ENCODE data around the gene RAP1GDS1. TPM values are rescaled to one million over a fixed set of nuclear protein-coding genes. Genes with fewer than 3 reads are reported as not detected.
"Not testable (repeated sequence)": the region's sequence is repeated elsewhere in the genome, so short reads cannot be mapped to it uniquely, and the experiment has no call there.

Gene RAP1GDS1
- polyA plus RNA-seq, 6 donors from 2014 or later = 29.0 to 52.2 (median 36.4) TPM

DNA sequence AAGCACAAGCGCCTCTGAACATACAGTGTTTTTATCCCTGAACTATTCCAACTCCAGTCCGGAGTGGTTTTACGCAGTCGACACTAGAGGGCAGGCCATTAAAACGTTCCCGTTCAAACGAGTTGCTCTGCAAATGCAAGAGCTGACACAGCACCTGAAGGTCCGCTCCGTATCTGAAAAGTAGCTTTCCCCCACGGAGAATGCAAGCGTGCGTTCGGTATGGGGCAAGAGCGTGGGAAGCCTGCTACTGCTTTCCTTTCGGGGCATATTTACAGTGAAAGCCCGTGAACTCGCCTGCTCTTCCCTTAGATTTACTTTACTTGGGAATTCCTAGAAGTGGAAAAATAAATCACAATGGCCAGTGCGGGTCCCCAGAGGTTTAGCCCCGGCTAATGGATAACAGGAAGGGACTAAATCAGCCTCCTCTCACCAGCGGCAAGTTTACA, 206.5 kb downstream of the RAP1GDS1 start:
- H3K36me3 Mint-ChIP-seq = peaks cover 0 to 9% of the 10 kb centered on the region in 2 donors
- peak; percentile 88 to 93 for ATAC-seq (ENCODE audit: low read depth in 2 of 2)
- H3K9me3 Mint-ChIP-seq = no peaks in the 10 kb centered on the region
- H3K4me3 Mint-ChIP-seq = peak overlapping the region; percentile 23 to 91 (median 83)
- H3K27me3 Mint-ChIP-seq = no peaks in the 10 kb centered on the region
- peak overlapping the region in 2 of 6 donors; percentile 40 to 67 for H3K27ac Mint-ChIP-seq
- peak; percentile 57 for DNase-seq
- H3K4me1 Mint-ChIP-seq = peaks cover 7 to 15% (median 10%) of the 10 kb centered on the region in 3 donors

DNA sequence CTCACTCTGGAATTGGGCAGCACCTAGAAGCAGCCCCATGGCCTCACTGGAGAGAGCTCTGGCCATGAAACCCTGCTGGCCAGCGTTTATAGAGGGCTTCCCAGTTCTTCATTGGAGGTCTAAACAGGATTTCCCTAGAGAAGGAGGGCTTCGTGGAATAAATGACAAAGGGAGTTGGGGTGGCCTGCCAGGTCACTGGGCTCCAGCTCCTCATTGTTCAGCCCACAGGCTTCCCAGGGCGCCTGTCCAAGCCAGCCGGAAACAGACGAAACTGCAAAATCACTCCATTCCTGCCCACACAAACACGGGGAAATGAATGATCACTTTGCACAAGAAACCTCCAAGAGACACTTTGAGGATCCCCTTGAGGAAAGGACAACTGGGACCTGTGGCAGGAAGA, 207.5 kb downstream of the RAP1GDS1 start:
- Mint-ChIP-seq H3K4me3 (peak overlapping the region in 1 of 8 donors; percentile 15), H3K36me3 (peaks cover 0 to 9% of the 10 kb centered on the region in 2 donors), H3K27me3 (no peaks in the 10 kb centered on the region), H3K4me1 (peaks cover 7 to 15% (median 10%) of the 10 kb centered on the region in 3 donors), H3K9me3 (no peaks in the 10 kb centered on the region), H3K27ac (peak overlapping the region in 2 of 6 donors; percentile 12 to 75)
- DNase-seq (no peak), ATAC-seq (ENCODE audit: low read depth in 2 of 2) (no peak)

- no peak for DNase-seq
- H3K9me3 Mint-ChIP-seq = no peaks in the 10 kb centered on the region
- H3K36me3 Mint-ChIP-seq = peaks cover 0 to 9% of the 10 kb centered on the region in 2 donors
- ATAC-seq (ENCODE audit: low read depth in 2 of 2) = no peak
- H3K4me1 Mint-ChIP-seq = peaks cover 7 to 15% (median 10%) of the 10 kb centered on the region in 3 donors
- H3K27ac Mint-ChIP-seq = no peak overlapping the region
- H3K27me3 Mint-ChIP-seq = no peaks in the 10 kb centered on the region
- H3K4me3 Mint-ChIP-seq = no peak overlapping the region
Observed at GRCh38 chr4:98469771-98470170, 208.6 kb downstream of the RAP1GDS1 start.

- no peaks in the 10 kb centered on the region for H3K27me3 Mint-ChIP-seq
- peaks cover 0 to 15% of the 10 kb centered on the region in 2 donors for H3K36me3 Mint-ChIP-seq
- H3K9me3 Mint-ChIP-seq = no peaks in the 10 kb centered on the region
- no peak for DNase-seq
- no peak overlapping the region for H3K4me3 Mint-ChIP-seq
- peaks cover 7 to 12% (median 10%) of the 10 kb centered on the region in 3 donors for H3K4me1 Mint-ChIP-seq
- H3K27ac Mint-ChIP-seq = peak overlapping the region in 1 of 6 donors; percentile 66
- no peak for ATAC-seq (ENCODE audit: low read depth in 2 of 2)
Observed at GRCh38 chr4:98470366-98470765, 209.2 kb downstream of the RAP1GDS1 start.

- no peak for DNase-seq
- Mint-ChIP-seq H3K9me3 (no peaks in the 10 kb centered on the region), H3K27me3 (no peaks in the 10 kb centered on the region), H3K27ac (peak overlapping the region in 2 of 6 donors; percentile 66 to 71), H3K4me1 (peaks cover 7 to 10% (median 10%) of the 10 kb centered on the region in 3 donors), H3K36me3 (peaks cover 0 to 16% of the 10 kb centered on the region in 2 donors), H3K4me3 (no peak overlapping the region)
- ATAC-seq (ENCODE audit: low read depth in 2 of 2) = no peak
Observed at GRCh38 chr4:98470831-98471230, 209.6 kb downstream of the RAP1GDS1 start.

DNA sequence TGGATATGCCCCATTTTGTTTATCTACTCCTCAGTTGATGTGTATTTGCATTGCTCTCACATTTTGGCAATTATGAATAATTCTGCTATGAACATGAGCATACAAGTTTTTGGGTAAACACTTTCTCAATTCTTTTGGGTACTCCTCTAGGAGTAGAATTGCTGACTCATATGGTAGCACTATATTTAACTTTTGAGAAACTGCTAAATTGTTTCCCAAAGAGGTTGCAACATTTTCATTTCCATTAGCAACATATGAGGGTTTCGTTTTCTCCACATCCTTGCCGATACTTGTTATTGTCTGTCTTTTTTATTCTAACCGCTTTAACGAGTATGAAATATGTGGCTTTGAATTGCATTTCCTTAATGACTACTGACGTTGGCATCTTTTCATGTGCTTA, 211.9 kb downstream of the RAP1GDS1 start:
- ATAC-seq (ENCODE audit: low read depth in 2 of 2) (no peak), DNase-seq (no peak)
- H3K27ac Mint-ChIP-seq = no peak overlapping the region
- H3K4me1 Mint-ChIP-seq = peaks cover 0 to 3% (median 0%) of the 10 kb centered on the region in 3 donors
- H3K9me3 Mint-ChIP-seq = no peaks in the 10 kb centered on the region
- H3K27me3 Mint-ChIP-seq = no peaks in the 10 kb centered on the region
- peaks cover 0 to 16% of the 10 kb centered on the region in 2 donors for H3K36me3 Mint-ChIP-seq
- H3K4me3 Mint-ChIP-seq = no peak overlapping the region

DNA sequence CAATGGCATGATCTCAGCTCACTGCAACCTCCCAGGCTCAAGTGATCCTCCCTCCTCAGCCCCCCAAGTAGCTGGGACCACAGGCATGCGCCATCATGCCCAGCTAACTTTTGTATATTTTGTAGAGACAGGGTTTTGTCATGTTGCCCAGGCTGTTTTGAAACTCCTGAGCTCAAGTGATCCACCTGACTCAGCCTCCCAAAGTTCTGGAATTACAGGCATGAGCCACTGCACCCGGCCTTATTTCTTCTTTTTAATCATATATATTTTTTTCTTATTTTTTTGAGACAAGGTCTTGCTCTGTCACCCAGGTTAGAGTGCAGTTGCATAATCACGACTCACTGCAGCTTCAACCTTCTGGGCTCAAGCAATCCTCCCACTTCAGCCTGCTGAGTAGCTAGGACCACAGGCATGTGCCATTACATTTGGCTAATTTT, 213.2 kb downstream of the RAP1GDS1 start:
- no peaks in the 10 kb centered on the region for H3K9me3 Mint-ChIP-seq
- no peaks in the 10 kb centered on the region for H3K27me3 Mint-ChIP-seq
- H3K36me3 Mint-ChIP-seq = peaks cover 0 to 16% of the 10 kb centered on the region in 2 donors
- no peak overlapping the region for H3K27ac Mint-ChIP-seq
- DNase-seq (no peak), ATAC-seq (ENCODE audit: low read depth in 2 of 2) (no peak)
- no peaks in the 10 kb centered on the region for H3K4me1 Mint-ChIP-seq
- H3K4me3 Mint-ChIP-seq = no peak overlapping the region

GRCh38 chr4:98476891-98477290, 215.7 kb downstream of the RAP1GDS1 start:
- Mint-ChIP-seq H3K4me3 (no peak overlapping the region), H3K36me3 (peaks cover 0 to 12% of the 10 kb centered on the region in 2 donors), H3K4me1 (no peaks in the 10 kb centered on the region), H3K27ac (no peak overlapping the region), H3K27me3 (no peaks in the 10 kb centered on the region), H3K9me3 (no peaks in the 10 kb centered on the region)
- no peak for DNase-seq
- ATAC-seq (ENCODE audit: low read depth in 2 of 2) = no peak

GRCh38 chr4:98479590-98479989, 218.4 kb downstream of the RAP1GDS1 start:
- H3K9me3 Mint-ChIP-seq; H3K27me3 Mint-ChIP-seq; ATAC-seq (ENCODE audit: low read depth in 2 of 2); H3K4me3 Mint-ChIP-seq; DNase-seq; H3K27ac Mint-ChIP-seq; H3K36me3 Mint-ChIP-seq: not testable (repeated sequence)
- H3K4me1 Mint-ChIP-seq = peaks cover 8 to 14% (median 11%) of the 10 kb centered on the region in 3 donors

DNA sequence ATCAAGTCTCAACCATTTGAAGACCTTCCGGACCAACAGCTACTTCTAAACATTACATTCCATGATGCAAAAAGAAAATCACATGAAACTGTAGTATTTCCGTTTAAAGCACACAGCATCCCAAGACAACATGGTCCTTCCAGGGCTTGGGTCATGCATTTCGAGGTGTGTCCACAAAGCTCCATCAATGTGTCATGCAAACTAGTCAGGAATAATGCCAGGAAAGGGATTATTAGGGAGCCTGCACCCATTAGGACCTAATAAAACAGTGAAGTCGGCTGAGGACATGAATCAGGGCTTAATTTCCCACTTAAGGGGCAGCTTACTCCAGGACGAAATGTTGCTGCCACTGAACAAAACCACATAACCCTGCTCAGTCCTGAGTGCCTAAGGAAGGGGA, 219.4 kb downstream of the RAP1GDS1 start:
- Mint-ChIP-seq H3K4me1 (peaks cover 11 to 14% (median 12%) of the 10 kb centered on the region in 3 donors), H3K9me3 (no peaks in the 10 kb centered on the region), H3K36me3 (peaks cover 0 to 7% of the 10 kb centered on the region in 2 donors), H3K27ac (no peak overlapping the region), H3K27me3 (no peaks in the 10 kb centered on the region), H3K4me3 (no peak overlapping the region)
- DNase-seq (no peak), ATAC-seq (ENCODE audit: low read depth in 2 of 2) (no peak)

DNA sequence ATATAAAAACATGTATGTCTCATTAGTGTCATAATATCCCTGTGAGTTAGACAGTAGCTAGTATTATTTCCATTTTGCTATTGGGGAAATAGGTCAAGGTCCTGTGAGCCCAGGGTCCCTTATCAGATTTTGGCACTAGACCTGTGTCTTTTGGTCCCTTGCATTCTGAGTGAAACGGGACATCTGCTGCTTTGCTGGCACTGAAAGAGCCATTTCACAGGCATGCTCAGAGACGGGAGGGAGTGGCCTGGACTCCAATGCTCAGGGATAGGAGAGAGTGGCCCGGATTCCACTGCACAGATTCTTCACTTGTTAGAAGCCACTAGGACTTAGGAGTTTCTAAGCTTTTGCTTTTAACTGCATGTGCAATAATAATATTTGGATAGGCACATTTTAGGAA, 220.0 kb downstream of the RAP1GDS1 start:
- ATAC-seq (ENCODE audit: low read depth in 2 of 2) (no peak), DNase-seq (no peak)
- H3K27ac Mint-ChIP-seq = no peak overlapping the region
- H3K4me1 Mint-ChIP-seq = peaks cover 11 to 14% (median 12%) of the 10 kb centered on the region in 3 donors
- H3K27me3 Mint-ChIP-seq = no peaks in the 10 kb centered on the region
- peaks cover 0 to 7% of the 10 kb centered on the region in 2 donors for H3K36me3 Mint-ChIP-seq
- no peaks in the 10 kb centered on the region for H3K9me3 Mint-ChIP-seq
- H3K4me3 Mint-ChIP-seq = peak overlapping the region in 1 of 8 donors; percentile 6

DNA sequence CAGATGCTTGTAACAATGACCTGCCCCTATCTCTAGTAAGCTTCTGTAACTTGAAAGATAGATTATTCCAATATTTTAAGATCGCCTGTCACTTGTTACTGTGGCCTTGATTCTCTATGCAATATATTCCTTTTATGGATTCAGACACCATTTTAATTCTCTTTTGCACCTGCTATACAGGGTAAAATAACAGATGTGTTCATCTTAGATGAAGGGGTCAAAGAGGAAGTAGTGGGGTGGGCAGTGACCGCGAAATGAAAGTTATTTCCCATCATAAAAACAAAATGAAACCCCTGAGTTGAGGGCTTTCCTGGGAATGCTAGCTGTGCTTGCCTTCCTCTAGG, 221.3 kb downstream of the RAP1GDS1 start:
- H3K27ac Mint-ChIP-seq = peak overlapping the region in 3 of 6 donors; percentile 1 to 55 (median 2)
- H3K36me3 Mint-ChIP-seq = peaks cover 0 to 7% of the 10 kb centered on the region in 2 donors
- no peak for DNase-seq
- H3K4me1 Mint-ChIP-seq = peaks cover 12 to 14% (median 14%) of the 10 kb centered on the region in 3 donors
- H3K27me3 Mint-ChIP-seq = no peaks in the 10 kb centered on the region
- no peak overlapping the region for H3K4me3 Mint-ChIP-seq
- ATAC-seq (ENCODE audit: low read depth in 2 of 2) = no peak
- no peaks in the 10 kb centered on the region for H3K9me3 Mint-ChIP-seq

DNA sequence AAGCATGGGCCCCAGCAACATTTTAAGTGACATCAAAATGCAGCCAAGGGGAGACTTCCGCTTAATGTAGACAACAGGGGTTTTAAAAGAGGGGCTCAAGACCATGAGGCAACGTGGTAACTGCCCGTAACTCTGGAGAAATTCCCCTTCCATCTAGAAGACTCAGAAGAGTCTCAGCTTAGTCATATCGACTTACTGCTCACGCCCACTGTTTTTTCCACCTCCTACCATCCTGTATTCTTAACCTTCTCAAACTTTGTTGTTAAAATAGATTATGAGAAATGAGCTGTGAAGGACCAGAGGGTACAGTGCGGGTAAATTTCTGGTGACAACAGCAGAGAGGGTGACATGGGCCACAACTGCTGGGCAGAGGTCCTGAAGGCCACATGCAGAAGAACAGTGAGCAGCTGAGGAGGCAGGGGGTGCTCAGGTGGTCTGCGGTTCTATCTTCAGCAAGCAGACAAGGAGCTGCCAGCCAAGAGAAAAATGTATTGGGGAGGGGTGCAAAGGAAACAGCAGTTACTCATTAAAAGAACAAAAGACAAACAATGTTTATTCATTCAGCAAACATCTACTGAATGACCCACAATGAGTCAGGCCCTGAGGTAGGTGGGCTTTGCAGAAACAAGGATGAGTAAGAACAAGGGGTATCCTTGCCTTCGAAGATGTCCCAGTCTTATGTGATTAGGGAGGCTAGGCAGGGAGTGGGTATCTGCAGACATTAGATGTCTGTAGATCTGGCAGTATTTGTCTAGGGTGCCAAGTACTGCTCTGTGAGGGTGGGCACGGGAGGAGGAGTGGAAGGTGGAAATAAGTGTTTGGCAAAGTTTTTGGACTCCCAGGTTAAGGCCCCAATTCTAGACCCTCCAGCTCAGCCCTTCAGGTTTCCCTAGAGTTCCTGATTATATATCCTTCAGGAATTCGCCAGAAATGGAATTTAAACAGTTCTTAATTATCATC, 221.9 kb downstream of the RAP1GDS1 start:
- H3K4me3 Mint-ChIP-seq = no peak overlapping the region
- H3K4me1 Mint-ChIP-seq = peaks cover 12 to 14% (median 14%) of the 10 kb centered on the region in 3 donors
- DNase-seq (no peak), ATAC-seq (ENCODE audit: low read depth in 2 of 2) (no peak)
- H3K36me3 Mint-ChIP-seq = peaks cover 0 to 7% of the 10 kb centered on the region in 2 donors
- H3K27me3 Mint-ChIP-seq = no peaks in the 10 kb centered on the region
- H3K27ac Mint-ChIP-seq = peak overlapping the region in 5 of 6 donors; percentile 11 to 92 (median 55)
- H3K9me3 Mint-ChIP-seq = no peaks in the 10 kb centered on the region

DNA sequence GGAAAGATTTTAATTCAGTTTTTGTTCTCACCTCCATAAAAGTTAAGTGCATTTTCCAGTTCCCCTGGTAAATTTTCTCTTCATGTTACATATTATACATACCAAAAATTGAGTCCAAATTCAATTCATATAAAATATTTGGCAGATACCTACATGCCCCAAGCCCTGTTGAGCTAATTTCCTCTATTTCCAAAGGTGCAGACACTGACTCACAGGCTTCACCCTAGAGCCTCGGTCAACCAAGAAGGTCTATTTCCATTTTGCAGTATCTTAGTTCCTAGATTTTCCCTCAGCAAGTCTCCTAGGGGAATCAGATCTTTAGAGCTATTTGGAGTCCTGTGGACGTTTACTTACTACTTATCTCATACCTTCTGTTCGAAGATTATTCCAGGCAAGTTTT, 222.8 kb downstream of the RAP1GDS1 start:
- ATAC-seq (ENCODE audit: low read depth in 2 of 2) (no peak), DNase-seq (no peak)
- Mint-ChIP-seq H3K4me3 (no peak overlapping the region), H3K27me3 (no peaks in the 10 kb centered on the region), H3K27ac (peak overlapping the region in 3 of 6 donors; percentile 11 to 72 (median 12)), H3K9me3 (no peaks in the 10 kb centered on the region), H3K36me3 (peaks cover 0 to 7% of the 10 kb centered on the region in 2 donors), H3K4me1 (peaks cover 12 to 14% (median 14%) of the 10 kb centered on the region in 3 donors)
